LNCaP clone FGC (cell line): ENCODE data around the gene RAP1GAP2.

ENCODE experiments used
- DNase-seq: peaks from one replicate; pipeline ENCODE4 v3.0.0-alpha.2; 2011; ENCODE audit warnings: low read depth
- H3K4me3 ChIP-seq: 2 replicates; pipeline ENCODE4 v1.5.1; 2011; ENCODE audit warnings: mild to moderate bottlenecking, low read depth, low read length, control low read depth
- TF ChIP-seq, protein P1 (sequence below): IDR thresholded peaks from 2 replicates; pipeline ENCODE4 v1.5.1; 2012; ENCODE audit warnings: mild to moderate bottlenecking; ENCODE audit not compliant: control insufficient read depth, insufficient read depth; ENCODE audit errors: extremely low read depth

RAP1GAP2 gene

DNA sequence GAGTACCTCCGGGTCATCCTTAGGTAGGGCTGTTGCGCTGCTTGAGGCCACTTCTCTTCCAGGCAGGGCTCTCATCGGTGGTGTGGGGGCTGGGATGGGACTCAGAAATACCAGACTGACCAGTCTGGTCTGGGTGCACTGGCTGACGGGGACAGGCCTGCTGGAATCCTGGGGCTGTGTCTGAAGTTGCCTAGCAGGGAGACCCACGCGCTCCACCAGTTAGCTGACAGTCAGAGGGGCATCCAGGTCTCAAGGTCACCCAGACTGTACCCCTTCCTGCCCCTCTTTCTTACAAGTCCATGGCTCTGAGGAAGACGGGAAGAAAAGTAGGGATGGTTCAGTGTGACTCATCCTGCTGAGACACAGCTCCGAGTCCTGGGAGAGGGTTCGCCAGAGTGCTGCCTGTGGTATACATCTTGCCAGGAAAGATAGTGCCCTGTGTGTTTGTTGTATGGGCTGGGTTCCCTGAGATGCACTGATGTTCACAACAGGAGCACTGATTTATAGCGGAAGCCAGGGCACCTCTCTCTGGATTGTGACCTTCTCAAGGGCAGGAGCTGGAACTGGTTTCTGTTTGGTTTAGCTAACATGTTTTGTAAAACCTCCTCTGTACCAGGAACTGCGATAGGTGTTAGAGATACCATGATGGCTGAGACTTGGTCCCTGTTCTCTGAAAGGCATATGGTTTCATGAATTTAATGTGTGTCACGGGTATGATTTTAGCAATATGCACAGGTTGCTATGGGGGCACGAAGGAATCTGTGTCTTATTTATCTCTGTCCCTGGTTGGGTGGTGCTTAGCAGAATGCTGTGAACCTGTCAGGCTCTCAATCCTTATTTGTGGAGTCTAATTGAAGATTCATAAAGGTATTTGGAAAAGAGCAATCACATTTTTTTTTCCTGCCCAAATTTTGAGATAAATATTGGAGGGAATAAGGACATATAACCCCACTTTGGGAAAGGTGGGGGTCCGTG lies 169.7 kb downstream of the RAP1GAP2 start:
- H3K4me3 ChIP-seq, result peak overlapping the region; percentile 12; the same call in 1 of the 2 replicates
- TF ChIP-seq, protein P1, sequence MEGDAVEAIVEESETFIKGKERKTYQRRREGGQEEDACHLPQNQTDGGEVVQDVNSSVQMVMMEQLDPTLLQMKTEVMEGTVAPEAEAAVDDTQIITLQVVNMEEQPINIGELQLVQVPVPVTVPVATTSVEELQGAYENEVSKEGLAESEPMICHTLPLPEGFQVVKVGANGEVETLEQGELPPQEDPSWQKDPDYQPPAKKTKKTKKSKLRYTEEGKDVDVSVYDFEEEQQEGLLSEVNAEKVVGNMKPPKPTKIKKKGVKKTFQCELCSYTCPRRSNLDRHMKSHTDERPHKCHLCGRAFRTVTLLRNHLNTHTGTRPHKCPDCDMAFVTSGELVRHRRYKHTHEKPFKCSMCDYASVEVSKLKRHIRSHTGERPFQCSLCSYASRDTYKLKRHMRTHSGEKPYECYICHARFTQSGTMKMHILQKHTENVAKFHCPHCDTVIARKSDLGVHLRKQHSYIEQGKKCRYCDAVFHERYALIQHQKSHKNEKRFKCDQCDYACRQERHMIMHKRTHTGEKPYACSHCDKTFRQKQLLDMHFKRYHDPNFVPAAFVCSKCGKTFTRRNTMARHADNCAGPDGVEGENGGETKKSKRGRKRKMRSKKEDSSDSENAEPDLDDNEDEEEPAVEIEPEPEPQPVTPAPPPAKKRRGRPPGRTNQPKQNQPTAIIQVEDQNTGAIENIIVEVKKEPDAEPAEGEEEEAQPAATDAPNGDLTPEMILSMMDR, result no peak
- DNase-seq, result peak; percentile 89

DNA sequence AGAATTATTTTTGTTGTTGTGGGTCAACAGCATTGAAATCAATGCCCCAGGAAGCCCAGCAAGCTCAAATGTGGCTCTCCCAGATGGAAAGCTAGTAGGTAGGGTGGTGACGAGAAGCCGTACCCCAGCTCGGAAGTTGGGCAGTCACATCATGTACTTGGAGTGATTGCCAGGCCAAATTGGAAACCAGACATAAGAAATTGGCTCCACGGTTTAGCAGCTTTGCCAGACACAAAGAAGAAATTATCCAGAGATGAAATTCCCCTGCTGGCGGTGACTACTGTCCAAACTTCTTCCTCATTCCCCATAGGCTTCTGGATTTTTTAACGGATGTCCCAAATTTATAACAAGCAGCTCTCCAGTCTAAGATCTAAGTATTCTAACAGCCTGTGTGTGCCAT lies 171.3 kb downstream of the RAP1GAP2 start:
- no peak overlapping the region for H3K4me3 ChIP-seq
- no peak for DNase-seq
- TF ChIP-seq, protein P1, result no peak

DNA sequence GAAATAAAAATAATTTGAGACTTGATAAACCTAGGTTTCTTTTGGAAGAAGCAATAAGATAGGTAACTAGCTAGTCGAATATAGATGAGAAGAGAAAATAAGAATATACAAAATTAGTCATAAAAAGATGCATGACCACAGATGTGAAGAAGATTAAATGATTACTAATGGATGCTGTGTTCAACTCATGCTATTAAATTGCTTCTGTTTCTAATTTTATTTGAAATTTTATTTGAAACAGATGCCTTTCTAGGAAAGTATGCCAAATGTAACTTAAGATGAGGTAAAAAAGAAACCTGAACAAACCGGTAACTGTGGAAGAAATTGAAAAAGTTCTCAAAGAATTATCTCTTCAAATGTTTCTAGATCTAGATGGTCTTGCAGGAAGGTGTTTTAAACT lies 175.6 kb downstream of the RAP1GAP2 start:
- TF ChIP-seq, protein P1, result no peak
- H3K4me3 ChIP-seq, result no peak overlapping the region
- DNase-seq, result no peak

DNA sequence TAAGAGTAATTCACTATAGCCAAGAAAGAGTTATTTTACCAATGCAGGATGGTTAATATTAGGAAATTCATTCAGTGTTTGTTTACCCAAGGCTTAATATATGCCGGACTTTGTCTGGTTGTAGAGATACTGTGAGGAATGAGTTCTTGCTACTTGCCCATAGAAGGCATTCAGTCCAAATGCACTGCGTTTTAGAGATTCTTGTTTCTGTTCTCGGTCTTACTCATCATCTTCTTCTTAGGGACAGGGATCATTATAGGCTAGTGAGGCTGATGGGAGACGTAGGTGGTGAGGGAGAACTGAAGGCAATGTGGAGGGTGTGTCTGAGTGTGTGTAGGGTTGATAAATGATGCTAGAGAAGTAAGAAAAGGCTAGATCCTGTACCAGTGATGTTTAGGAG lies 176.5 kb downstream of the RAP1GAP2 start:
- DNase-seq, result no peak
- H3K4me3 ChIP-seq, result no peak overlapping the region
- TF ChIP-seq, protein P1, result no peak

DNA sequence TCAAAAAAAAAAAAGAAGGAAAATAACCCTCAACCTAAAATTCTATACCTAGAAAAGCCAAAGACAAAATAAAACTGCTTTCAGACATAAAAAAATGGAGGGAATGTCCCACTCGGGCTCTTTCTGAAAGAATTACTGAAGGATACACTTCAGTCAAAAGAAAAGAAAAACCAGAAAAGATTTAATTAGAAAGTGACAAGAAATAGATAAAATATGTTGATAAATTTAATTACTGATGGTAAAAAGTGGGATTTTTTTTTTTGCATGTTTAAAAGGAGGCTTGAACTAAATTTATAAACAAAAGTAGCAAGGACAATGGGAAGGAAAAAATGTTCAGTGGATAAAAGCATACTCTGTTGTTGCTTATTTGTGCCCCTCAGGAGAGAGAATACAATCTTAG lies 178.1 kb downstream of the RAP1GAP2 start:
- TF ChIP-seq, protein P1, result no peak
- no peak for DNase-seq
- H3K4me3 ChIP-seq, result no peak overlapping the region

DNA sequence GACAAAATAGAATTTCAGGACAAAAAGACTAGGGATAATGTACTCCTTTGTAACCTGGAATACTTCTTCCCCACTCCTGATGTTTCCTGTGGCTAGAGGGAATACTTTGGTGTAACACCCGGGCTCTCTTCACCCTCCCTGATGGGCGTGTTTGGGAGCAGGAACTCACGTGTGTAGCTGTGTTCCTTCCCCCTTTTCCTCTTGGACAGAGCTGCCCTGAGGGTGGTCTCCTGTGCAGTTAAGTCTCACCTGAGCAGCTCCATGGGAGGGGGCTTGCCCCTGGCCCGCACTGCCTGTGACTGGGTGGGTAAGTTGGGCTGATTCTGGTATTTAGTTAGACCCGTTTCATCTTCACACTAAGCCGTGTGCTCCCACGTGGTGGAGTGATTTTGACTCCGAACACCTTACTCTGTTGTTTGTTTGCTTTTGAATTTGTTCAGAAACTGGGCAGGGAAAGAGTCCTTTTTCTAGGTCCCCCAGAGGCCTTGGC lies 179.3 kb downstream of the RAP1GAP2 start:
- DNase-seq, result peak; percentile 75
- TF ChIP-seq, protein P1, result no peak
- peak overlapping the region; percentile 97 for H3K4me3 ChIP-seq
